T47D (cell line): ENCODE results near the gene VIL1.

Experiments
- DNase-seq, 2 experiments: peaks; one replicate each; pipeline versions ENCODE4 v3.0.0 to v3.0.0-alpha.2; 2011 to 2012; ENCODE audit warnings: low read depth in 1 of 2, low spot score in 1 of 2
- JUND ChIP-seq: IDR thresholded peaks from 2 replicates; pipeline ENCODE4 v1.6.1; 2012; ENCODE audit warnings: low read depth
- in situ Hi-C: cut with HindIII; loops from 2 replicates; pipeline ENCODE4 v1.10.0; 2016; ENCODE audit warnings: low sequenced_read_pairs, low pct_unique_long_range_greater_than_20kb

VIL1 gene

DNA sequence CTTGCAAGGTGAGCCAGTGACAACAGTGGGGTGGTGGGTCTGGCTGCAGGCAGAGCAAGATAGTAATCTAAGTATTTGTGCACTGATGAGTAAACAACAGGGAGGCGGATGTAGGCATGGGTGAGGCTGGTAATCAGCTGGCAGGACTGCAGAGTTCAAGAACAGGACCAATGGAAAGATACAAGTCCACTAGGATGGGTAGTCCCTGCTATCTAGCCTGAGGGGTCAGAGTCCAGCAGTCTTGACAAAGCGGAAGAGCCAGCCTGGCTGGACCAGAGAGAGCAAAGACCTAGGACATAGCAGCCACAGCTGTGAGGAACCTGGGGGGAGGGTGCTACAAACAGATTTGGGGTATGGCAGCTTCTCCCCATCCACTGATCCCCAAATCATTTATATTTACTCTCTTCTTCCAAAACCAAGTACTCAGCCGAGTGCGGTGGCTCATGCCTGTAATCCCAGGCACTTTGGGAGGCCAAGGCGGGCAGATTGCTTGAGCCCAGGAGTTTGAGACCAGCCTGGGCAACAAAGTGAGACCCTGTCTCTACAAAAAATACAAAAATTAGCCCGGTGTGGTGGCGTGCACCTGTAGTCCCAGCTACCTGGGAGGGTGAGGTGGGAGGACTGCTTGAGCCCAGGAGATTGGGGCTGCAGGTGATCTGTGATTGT lies 25.9 kb downstream of the VIL1 start:
- in situ Hi-C loops = no loop called here
- peak in 1 of 2 experiments; percentile 29 for DNase-seq
- TF ChIP-seq JUND = no peak

DNA sequence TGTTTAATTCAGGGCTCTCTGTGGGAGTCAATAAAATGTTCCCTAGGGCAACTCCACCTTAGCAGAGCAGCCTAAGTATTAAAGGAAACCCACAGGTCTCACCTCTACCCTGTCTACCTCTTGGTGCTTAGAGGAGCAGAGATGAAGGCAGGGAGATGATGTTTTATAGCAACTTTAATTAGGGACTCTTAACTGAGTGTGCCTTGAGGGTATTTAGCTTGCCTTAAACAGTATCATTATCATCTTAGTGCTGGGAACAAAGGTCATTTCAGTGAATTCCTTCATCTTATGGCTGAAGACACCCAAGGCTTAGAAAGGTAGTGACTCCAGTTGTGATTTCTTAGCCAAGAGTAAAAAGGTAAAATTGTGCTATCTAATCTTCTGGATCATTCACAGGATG lies 26.7 kb downstream of the VIL1 start:
- TF ChIP-seq JUND = no peak
- peak in 1 of 2 experiments; percentile 22 for DNase-seq

DNA sequence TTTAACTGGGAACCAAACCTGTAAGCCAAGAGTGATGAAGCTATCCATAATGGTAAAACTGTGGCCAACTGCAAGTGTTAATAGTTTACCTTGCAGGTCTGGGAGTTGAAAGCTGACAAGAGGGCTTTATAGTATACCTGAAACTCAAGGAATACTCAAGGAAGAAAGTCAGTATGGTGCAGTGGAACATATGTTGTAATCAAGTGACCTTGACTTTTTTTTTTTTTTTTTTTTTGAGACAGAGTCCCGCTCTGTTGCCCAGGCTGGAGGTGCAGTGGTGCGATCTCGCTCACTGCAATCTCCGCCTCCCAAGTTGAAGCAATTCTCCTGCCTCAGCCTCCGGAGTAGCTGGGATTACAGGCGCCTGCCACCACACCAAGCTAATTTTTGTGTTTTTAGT lies 27.6 kb downstream of the VIL1 start:
- no peak for TF ChIP-seq JUND
- DNase-seq = no peak
- in situ Hi-C loops = no loop called here

More for the DNA sequence above, 26.7 kb downstream of the VIL1 start:
- in situ Hi-C loops = no loop called here

DNA sequence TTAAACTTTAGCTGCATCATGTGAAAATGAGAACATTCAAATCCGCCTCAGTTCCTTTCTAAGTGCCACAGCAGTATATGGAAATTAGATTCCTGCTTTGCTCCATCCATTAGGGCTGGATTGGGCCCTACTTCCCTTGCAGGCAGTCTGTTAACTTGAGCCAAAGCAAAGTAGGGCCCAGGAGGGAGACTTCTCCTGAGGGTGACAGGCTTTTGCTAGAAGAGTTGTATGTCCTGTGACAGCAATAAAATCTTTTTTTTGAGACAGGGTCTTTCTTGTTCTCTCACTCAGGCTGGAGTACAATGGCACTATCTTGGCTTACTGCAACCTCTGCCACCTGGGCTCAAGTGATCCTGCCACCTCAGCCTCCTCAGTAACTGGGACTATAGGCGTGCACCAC lies 28.1 kb downstream of the VIL1 start:
- in situ Hi-C loops = no loop called here
- DNase-seq = no peak

DNA sequence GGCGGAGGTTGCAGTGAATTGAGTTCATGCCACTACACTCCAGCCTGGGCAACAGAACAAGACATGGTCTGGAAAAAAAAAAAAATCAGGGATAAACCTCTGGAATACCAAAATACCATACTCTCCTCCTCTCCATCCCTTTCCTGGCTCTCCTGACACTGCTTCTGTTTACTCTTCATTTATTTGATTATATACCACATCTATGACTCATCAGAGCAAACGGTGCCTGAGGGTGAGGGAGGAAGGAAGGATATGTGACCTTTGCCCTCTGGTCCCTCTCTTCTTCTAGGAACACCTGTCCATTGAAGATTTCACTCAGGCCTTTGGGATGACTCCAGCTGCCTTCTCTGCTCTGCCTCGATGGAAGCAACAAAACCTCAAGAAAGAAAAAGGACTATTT lies 30.0 kb downstream of the VIL1 start:
- in situ Hi-C loops = no loop called here
- no peak for TF ChIP-seq JUND
- peak in 1 of 2 experiments; percentile 47 for DNase-seq

More for the DNA sequence above, 28.1 kb downstream of the VIL1 start:
- TF ChIP-seq JUND = no peak

DNA sequence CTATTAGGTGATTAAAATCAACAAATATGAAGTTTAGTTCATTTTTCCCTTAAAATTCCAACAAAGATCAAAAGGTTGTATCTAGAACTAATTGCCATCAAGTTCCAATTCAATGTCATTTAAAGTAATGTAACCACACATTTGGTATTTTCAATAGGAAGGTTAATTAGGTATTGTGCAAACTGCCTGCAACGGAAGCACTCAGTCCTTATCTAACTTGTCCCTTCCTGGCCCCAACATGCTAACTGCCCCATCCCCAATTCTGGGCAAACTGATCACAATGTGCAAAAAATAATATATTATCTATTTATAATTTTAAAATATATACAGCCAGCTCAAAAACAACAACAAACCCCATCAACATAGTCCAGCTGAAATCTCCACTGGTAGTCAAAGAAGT lies 33.2 kb downstream of the VIL1 start:
- TF ChIP-seq JUND = no peak
- in situ Hi-C loops = no loop called here
- no peak for DNase-seq

DNA sequence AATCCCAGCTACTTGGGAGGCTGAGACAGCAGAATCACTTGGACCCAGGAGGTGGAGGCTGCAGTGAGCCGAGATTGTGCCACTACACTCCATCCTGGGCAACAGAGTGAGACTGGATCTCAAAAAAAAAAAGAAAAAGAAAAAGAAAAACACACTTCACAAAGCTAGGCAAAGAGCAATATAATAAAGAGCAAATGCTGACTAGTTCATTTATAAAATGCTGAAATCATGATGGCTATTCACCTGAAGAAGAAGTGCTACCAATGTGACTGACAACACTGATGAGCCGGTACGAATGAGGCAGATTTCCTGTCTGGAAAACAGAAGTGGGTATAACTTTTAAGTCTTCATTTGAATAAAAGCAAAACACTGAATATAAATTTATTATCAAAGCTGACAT lies 37.9 kb downstream of the VIL1 start:
- in situ Hi-C loops = no loop called here
- no peak for DNase-seq
- TF ChIP-seq JUND = no peak

DNA sequence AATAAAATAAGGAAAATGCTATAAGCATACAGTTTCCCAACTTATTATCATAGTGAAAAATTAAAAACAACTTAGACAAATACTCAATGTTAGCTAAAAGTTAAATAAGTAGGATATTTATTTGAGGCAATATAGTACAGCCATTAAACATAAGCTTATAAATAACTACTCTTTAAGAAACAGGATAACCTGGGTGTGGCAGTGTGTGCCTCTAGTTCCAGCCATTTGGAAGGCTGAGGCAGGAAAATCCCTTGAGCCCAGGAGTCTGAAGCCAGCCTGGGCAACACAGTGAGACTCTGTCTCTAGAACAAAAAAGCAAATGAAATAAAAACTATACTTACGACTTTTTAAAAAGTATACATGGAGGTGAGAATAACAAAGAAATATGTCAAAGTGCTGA lies 39.7 kb downstream of the VIL1 start:
- TF ChIP-seq JUND = no peak
- in situ Hi-C loops = no loop called here
- no peak for DNase-seq

DNA sequence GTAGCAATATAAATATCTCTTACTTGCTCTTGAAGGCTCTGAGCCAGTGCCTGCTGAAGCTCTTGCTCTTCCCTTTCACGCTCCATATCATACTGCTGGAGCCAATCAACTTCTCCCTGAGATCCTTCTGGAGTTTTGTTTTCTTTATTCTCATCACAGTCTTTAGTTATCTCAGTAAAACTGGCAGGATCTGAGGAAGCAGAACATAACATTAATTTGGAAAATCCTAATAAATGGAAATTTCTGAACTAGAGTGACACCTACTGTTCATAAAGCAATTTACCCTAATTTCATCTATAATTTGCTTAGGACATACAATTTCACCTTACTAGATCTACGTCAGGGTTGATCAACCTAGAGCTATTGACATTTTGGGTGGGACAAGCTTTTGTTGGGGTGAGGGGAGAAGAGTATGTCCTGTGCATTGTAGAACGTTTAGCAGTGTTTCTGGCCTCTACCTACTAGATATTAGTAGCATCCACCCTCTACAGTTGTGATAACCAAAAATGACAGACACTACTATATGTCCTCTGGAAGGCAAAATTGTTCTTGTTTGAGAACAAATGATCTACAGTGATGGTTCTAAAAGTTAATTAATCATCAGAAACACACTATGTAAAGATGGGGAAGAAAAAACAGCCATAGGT lies 47.2 kb downstream of the VIL1 start:
- in situ Hi-C loops = no loop called here
- peak in 1 of 2 experiments; percentile 6 for DNase-seq
- no peak for TF ChIP-seq JUND

DNA sequence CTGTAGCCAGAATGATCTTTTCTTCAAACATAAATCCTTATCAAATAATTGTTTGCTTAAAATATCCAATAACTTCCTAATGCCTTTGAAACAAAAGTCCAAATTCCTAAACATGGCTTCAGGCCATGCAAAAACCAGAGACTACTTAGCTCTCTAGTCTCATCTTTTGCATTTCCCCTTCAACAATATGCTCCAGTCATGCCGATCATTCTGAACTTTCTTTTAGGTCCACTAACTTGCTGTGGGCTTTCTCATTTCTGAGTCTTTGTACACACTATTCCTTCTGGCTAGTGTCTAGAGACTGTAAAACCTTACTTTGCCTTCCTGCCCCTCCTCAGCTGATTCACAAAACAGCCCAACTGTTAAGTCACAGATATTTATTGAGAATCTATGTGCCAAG lies 51.5 kb downstream of the VIL1 start:
- no peak for DNase-seq
- TF ChIP-seq JUND = no peak
- in situ Hi-C loops = no loop called here

DNA sequence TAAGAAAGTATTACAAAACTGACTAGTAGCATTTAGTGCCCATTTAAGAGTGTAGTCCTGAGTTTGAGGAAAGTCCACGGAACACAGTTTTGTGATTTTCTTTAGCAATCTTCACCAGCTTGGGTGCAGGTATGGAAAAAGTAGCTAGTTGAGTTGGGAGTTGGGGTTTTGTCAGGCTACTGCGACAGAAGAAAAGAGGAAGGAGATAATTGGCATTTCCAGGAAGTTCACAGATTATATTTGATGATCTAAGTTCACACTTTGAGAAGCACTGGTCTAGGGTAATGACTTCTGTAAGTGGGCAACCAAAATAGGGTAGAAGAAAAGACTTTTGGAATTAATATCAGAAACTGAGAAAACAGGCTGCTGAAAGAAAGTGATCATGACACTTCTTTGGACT lies 52.1 kb downstream of the VIL1 start:
- in situ Hi-C loops = no loop called here
- TF ChIP-seq JUND = no peak
- DNase-seq = no peak

DNA sequence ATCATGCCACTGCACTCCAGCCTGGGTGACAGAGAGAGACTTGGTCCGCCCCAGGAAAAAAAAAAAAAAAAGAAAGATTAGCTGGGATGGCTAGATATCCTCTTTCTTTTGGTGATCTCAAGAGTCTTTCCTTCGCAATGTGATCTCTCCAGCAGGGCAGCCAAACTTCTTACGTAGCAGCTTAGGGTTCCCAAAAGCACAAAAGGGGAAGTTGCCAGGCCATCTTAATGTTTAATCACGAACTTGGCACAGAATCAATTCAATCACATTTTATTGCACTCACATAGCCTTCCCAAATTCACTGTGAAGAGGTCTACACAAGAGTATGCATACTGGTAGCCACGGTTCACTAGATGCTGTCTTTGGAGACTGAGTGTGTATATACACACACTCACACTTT lies 53.1 kb downstream of the VIL1 start:
- TF ChIP-seq JUND = no peak
- DNase-seq = no peak
- in situ Hi-C loops = no loop called here

DNA sequence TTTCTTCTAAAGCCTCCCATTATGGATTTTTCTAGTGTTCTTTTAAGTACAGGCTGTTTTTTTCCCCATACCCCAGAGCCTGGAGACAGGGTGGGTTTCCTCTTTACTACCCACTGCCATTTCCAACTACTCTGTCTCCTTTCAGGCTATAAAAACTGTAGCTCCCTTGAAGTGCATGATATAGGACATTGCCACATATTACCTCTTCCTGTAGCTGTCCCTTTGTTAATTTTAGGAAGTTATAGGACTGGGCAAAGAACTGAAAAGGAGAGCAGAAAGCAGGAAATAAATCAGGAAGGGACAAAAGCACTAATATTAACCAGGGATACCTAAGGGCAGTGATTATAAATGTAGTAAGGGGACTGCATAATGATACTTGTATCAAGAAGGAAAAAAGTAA lies 54.1 kb downstream of the VIL1 start:
- in situ Hi-C loops = no loop called here
- no peak for TF ChIP-seq JUND
- DNase-seq = no peak

DNA sequence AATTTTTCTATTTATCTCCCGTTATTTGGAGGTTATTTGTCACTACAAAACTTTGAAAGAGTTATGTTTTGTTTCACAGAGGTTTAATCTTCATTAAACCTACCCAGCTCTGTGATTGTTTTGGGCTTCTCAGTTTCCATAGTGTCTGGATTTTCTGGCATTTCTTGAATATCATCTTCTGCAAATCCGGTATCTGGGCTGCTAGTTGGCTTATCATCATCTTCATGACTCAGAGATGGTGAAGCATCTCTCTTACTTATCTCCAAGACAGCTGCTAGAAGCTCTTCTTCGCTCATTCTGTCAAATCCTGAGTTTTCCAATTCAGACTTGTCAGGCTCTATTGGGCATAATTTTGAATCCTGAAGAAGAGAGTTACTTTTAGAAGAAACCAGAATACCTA lies 55.6 kb downstream of the VIL1 start:
- DNase-seq = no peak
- TF ChIP-seq JUND = no peak
- in situ Hi-C loops = no loop called here
